Uterus (tissue), 4 donors: ENCODE results near the gene PTPRN2. TPM values are rescaled to one million over a fixed set of nuclear protein-coding genes. Genes with fewer than 3 reads are reported as not detected.

ENCODE experiments used
- DNase-seq, 2 donors: peaks; one replicate each; pipeline ENCODE4 v3.0.0-alpha.2; 2019 to 2020
- H3K27ac ChIP-seq, 2 donors: fragments of 200-600 bp; sonication (generic); 1 replicate in 1 of 2; 2 replicates in 1 of 2; pipeline ENCODE4 v1.5.1; 2016 to 2018
- H3K27me3 ChIP-seq, 2 donors: fragments of 200-600 bp; sonication (generic); one replicate each; pipeline ENCODE4 v1.5.1; 2018 to 2019; ENCODE audit warnings: control low read depth in 1 of 2
- H3K36me3 ChIP-seq, 2 donors: fragments of 200-600 bp; sonication (generic); one replicate each; pipeline ENCODE4 v1.5.1; 2019; ENCODE audit warnings: control low read depth in 1 of 2
- H3K4me1 ChIP-seq, 2 donors: fragments of 200-600 bp; sonication (generic); one replicate each; pipeline ENCODE4 v1.5.1; 2018 to 2019; ENCODE audit warnings: control low read depth in 1 of 2
- H3K4me3 ChIP-seq, 2 donors: fragments of 200-600 bp; sonication (generic); 1 replicate in 1 of 2; 2 replicates in 1 of 2; pipeline ENCODE4 v1.5.1; 2018 to 2019; ENCODE audit warnings: mild to moderate bottlenecking in 1 of 2
- H3K9me3 ChIP-seq, 2 donors: fragments of 200-600 bp; sonication (generic); one replicate each; pipeline ENCODE4 v1.5.1; 2019; ENCODE audit warnings: control low read depth in 1 of 2
- POLR2A ChIP-seq, 2 donors: fragments of 450-650 bp; IDR thresholded peaks; one replicate each; pipeline ENCODE4 v1.6.1; 2016; ENCODE audit warnings: antibody characterized with exemption in 2 of 2, mild to moderate bottlenecking in 1 of 2, moderate library complexity in 1 of 2
- intact Hi-C: fragments of 100-400 bp; cut with DNase I; formaldehyde crosslinking; loops from one replicate; pipeline ENCODE4 v1.15.1; 2023; ENCODE audit warnings: low total_unique reads
- total RNA-seq, 4 donors: library from RNA; depleted of rRNA in 3 of 4; stranded (reverse); fragments of >200 nt in 3 of 4; gene quantifications; one replicate each; pipeline versions ENCODE4 v1.1.0 to v1.2.4, GENCODE V29; 2014 to 2023
- TF ChIP-seq, protein P1 (sequence below), 4 experiments: fragments of 200-600 bp in 2 of 4; fragments of 450-650 bp in 2 of 4; sonication (generic) in 2 of 4; IDR thresholded peaks; one replicate each; pipeline ENCODE4 v1.5.1; 2016 to 2019; ENCODE audit warnings: antibody characterized with exemption in 4 of 4, mild to moderate bottlenecking in 2 of 4, moderate library complexity in 1 of 4
- donor health status: DM: yes; HTN: yes; CAD: no.

PTPRN2 gene
- total RNA-seq, 4 donors from 2014 or later, result 1.2 to 5.2 (median 2.3) TPM

DNA sequence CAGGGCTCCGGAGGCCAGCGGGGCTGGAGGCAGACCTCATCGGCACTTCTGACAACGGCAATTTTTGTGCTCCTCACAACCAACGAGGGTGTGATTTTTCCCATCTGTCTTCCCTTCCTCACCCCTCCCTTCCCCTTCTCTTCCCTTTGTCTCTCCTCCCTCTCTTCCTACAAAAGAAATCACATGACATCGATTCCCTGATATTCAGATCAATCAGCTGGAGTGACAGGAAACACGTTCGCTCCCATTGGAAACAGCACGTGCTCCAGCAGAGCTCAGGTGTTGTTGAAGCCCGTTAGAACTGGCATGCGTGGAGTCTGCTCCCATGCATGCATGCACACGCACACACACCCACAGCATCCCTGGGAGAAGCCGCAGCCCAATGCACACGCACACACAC lies 222.4 kb downstream of the PTPRN2 start:
- intact Hi-C loops, result no loop called here
- no peak overlapping the region for H3K4me3 ChIP-seq
- no peak for DNase-seq

DNA sequence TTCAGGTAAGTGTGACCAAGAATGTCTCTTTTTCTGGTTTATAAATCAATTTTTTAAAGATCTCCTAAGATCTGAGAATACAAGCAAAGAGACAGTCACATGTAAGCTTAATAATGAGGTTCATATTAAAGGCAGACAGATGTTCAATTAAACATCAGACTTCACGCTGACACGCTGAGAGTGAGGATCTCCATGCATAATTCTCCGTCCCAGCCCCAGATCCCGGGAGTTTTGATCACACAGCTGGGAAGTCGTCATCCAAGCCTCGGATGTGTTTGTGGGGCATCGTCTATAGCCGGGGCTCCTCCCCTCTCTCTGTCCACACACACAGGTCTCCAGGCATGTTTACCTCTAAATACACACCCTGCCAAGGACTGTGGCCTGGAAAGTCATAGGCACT lies 223.2 kb downstream of the PTPRN2 start:
- TF ChIP-seq, protein P1, sequence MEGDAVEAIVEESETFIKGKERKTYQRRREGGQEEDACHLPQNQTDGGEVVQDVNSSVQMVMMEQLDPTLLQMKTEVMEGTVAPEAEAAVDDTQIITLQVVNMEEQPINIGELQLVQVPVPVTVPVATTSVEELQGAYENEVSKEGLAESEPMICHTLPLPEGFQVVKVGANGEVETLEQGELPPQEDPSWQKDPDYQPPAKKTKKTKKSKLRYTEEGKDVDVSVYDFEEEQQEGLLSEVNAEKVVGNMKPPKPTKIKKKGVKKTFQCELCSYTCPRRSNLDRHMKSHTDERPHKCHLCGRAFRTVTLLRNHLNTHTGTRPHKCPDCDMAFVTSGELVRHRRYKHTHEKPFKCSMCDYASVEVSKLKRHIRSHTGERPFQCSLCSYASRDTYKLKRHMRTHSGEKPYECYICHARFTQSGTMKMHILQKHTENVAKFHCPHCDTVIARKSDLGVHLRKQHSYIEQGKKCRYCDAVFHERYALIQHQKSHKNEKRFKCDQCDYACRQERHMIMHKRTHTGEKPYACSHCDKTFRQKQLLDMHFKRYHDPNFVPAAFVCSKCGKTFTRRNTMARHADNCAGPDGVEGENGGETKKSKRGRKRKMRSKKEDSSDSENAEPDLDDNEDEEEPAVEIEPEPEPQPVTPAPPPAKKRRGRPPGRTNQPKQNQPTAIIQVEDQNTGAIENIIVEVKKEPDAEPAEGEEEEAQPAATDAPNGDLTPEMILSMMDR (IDR thresholded peaks at IDR 0.05), result no peak
- no peak for TF ChIP-seq POLR2A (IDR thresholded peaks at IDR 0.05)
- Histone ChIP-seq H3K27ac (no peak overlapping the region), H3K4me3 (no peak overlapping the region), H3K4me1 (no peaks in the 10 kb centered on the region), H3K27me3 (no peaks in the 10 kb centered on the region), H3K36me3 (no peaks in the 10 kb centered on the region), H3K9me3 (no peaks in the 10 kb centered on the region)
- intact Hi-C loops, result no loop called here
- DNase-seq, result no peak

More for the DNA sequence above, 222.4 kb downstream of the PTPRN2 start:
- H3K36me3 ChIP-seq, result no peaks in the 10 kb centered on the region
- H3K27me3 ChIP-seq, result no peaks in the 10 kb centered on the region
- no peaks in the 10 kb centered on the region for H3K9me3 ChIP-seq
- H3K27ac ChIP-seq, result no peak overlapping the region
- TF ChIP-seq, protein P1 (IDR thresholded peaks at IDR 0.05), result no peak
- no peak for TF ChIP-seq POLR2A (IDR thresholded peaks at IDR 0.05)
- no peaks in the 10 kb centered on the region for H3K4me1 ChIP-seq

DNA sequence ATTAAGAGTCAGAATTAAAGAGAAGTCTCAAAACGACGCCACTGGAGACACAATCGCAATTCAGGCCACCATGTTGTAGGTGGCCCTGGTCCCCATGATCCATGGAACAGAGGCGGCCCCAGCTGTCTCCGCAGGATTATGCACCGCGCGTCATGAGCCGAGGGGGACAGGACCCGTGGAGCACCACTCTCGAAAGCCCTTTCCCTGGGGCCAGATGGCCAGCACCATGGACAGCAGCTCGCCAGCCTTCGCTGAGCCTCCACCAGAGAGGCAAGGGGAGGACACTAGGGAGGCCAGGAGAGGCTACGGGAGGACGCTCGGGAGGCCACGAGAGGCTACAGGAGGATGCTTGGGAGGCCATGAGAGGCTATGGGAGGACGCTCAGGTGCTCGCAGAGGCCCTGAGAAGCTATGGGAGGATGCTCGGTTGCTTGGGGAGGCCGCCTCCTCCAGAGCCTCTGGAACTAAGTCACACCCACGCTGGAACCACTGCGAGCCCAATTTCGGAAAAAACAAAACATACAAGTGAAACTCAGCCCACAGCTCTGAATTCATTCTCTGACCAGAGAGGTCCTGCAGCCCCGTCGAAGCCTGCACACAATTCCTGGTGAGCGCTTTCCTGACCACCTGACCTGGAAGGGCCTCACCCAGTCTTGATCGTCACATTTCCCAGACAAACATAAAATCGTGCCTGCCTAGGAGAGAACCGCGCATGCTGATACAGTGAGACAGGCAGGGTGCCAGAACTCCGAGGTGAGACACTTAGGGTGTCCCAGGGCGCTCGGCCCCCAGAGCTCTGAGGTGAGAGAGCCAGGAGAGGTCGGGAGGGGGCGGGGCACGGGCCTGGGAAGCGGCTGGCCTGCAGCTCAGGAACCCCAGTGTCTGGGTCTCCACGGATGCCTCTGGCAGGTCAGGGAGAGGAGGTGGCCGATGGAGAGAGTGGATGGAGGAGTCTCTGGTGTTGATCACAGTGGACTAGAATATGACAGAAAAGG lies 224.4 kb downstream of the PTPRN2 start:
- intact Hi-C loops, result no loop called here
- no peak overlapping the region for H3K4me3 ChIP-seq
- no peak for TF ChIP-seq POLR2A (IDR thresholded peaks at IDR 0.05)
- TF ChIP-seq, protein P1 (IDR thresholded peaks at IDR 0.05), result no peak
- no peaks in the 10 kb centered on the region for H3K9me3 ChIP-seq
- H3K4me1 ChIP-seq, result no peaks in the 10 kb centered on the region
- no peak overlapping the region for H3K27ac ChIP-seq
- no peak for DNase-seq
- H3K27me3 ChIP-seq, result no peaks in the 10 kb centered on the region
- no peaks in the 10 kb centered on the region for H3K36me3 ChIP-seq

DNA sequence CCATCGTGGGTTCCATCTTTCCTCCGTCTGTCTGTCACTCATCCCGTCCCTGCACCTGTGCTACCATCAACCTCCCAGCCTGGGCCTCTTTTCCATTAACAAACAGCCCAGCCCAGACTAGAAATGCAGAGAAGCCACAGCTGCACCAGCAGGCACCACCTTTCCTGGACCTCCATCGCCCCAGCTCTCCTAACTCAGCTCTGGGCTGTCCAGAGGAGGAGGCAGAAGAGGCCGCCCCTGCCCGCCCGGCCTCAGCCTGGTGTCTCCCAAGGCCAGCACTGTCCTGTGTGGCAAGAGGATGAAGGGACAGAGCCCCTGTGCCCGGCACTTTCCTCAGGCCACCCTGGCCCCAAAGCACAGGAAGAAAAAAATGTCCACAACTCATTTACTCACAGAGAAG lies 225.6 kb downstream of the PTPRN2 start:
- no peaks in the 10 kb centered on the region for H3K9me3 ChIP-seq
- TF ChIP-seq, protein P1 (IDR thresholded peaks at IDR 0.05), result no peak
- no peak for TF ChIP-seq POLR2A (IDR thresholded peaks at IDR 0.05)
- intact Hi-C loops, result no loop called here
- no peaks in the 10 kb centered on the region for H3K36me3 ChIP-seq
- H3K27me3 ChIP-seq, result no peaks in the 10 kb centered on the region
- DNase-seq, result no peak
- no peak overlapping the region for H3K27ac ChIP-seq
- no peaks in the 10 kb centered on the region for H3K4me1 ChIP-seq
- H3K4me3 ChIP-seq, result no peak overlapping the region

DNA sequence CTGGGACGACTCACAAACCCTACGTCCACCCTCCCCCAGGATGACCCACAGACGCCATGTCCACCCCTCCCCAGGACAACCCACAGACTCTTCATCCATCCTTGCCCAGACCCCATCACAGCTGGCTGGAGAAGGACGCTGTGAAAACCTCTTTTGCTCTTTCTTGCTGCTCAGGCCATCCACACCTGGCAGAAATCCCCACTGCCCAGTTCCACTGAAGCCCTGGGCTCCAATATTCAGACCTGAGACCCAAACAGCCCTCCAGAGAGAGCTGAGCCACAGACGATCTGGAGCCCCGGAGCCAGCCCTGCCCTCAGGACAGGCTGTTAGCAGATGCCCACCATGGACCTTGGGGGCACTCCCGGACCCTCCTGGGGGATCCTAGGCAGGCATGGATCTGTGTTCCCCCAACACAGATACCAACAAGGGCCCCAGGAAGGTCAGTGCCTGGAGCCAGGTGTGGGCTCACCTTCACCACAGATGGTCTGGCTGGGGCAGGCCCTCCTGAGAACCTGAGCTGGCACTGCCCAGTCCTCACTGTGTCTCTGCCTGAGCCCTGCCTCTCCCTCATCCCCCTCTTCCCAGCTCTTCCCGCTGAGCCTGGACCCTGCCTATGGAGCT lies 226.2 kb downstream of the PTPRN2 start:
- DNase-seq, result no peak
- Histone ChIP-seq H3K27ac (no peak overlapping the region), H3K36me3 (no peaks in the 10 kb centered on the region), H3K27me3 (no peaks in the 10 kb centered on the region), H3K9me3 (no peaks in the 10 kb centered on the region), H3K4me1 (no peaks in the 10 kb centered on the region), H3K4me3 (no peak overlapping the region)
- no peak for TF ChIP-seq POLR2A (IDR thresholded peaks at IDR 0.05)
- TF ChIP-seq, protein P1 (IDR thresholded peaks at IDR 0.05), result no peak
- intact Hi-C loops, result no loop called here
